Measurements from ENCODE around the gene CHD5.
"Not testable (repeated sequence)": the region's sequence is repeated elsewhere in the genome, so short reads cannot be mapped to it uniquely, and the experiment has no call there.

CHD5 gene

DNA sequence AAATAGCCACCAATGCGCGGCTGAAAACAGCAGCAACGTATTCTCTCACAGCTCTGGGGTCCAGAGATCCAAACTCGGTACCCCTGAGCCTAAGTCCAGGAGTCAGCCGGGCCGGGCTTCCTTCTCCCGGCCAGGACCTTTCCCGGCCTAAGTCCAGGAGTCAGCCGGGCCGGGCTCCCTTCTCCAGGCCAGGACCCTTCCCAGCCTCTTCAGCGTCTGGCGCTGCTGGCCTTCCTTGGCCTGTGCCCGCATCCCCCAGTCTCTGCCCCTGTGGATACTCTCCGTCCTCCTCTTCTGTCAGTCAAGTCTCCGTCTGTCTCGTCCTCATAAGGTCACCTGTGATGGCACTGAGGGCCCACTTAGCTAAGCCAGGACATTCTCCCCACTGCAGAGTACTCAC is 102.2 kb downstream of the CHD5 start:
- TF ChIP-seq, protein P1, sequence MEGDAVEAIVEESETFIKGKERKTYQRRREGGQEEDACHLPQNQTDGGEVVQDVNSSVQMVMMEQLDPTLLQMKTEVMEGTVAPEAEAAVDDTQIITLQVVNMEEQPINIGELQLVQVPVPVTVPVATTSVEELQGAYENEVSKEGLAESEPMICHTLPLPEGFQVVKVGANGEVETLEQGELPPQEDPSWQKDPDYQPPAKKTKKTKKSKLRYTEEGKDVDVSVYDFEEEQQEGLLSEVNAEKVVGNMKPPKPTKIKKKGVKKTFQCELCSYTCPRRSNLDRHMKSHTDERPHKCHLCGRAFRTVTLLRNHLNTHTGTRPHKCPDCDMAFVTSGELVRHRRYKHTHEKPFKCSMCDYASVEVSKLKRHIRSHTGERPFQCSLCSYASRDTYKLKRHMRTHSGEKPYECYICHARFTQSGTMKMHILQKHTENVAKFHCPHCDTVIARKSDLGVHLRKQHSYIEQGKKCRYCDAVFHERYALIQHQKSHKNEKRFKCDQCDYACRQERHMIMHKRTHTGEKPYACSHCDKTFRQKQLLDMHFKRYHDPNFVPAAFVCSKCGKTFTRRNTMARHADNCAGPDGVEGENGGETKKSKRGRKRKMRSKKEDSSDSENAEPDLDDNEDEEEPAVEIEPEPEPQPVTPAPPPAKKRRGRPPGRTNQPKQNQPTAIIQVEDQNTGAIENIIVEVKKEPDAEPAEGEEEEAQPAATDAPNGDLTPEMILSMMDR (IDR thresholded peaks at IDR 0.05; ENCODE audit: borderline replicate concordance, control extremely low read depth, extremely low read depth, insufficient read depth, missing control alignments), result no peak
- in situ Hi-C loops (cut with MboI; ENCODE audit: low sequenced_read_pairs, unreplicated experiment), result no loop called here
- no peak for DNase-seq (ENCODE audit: low spot score)

DNA sequence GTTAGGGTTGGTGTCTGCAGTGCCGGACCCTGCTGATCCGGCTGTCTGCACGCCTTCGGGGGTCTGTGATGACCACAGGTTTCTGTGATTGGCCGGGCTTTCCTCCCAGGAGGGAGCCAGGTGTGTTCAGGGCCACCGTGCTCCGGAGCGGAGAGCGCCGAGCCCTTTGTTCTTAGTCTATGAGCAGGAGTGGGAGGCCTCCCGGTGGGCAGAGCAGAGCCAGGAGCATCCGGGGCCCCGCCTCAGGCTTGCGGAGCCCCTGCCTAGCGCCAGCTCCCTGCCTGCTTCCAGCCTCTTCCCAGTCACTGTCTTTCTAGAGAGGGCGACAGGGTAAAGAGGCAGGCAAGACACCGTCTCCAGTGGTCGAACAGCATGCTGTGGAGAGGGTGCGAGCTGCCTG is 102.6 kb downstream of the CHD5 start:
- TF ChIP-seq, protein P1 (IDR thresholded peaks at IDR 0.05; ENCODE audit: borderline replicate concordance, control extremely low read depth, extremely low read depth, insufficient read depth, missing control alignments), result no peak
- no peak for DNase-seq (ENCODE audit: low spot score)
- in situ Hi-C loops (cut with MboI; ENCODE audit: low sequenced_read_pairs, unreplicated experiment), result no loop called here

DNA sequence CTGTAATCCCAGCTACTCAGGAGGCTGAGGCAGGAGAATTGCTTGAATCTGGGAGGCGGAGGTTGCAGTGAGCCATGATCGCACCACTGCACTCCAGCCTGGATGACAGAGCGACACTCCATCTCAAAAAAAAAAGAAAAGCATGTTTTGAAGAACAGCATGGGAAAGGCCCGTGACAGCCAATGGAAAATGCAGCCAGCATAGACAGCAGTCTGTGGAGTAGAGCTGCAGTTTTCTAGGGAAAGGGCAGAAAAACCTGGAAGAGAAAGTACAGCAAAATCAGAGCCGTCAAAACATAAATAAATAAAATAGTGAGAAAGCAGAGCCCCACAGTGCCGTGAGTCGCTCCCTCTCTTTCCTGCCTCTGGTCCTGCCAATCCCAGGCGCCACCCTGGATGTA is 103.1 kb downstream of the CHD5 start:
- in situ Hi-C loops (cut with MboI; ENCODE audit: low sequenced_read_pairs, unreplicated experiment); DNase-seq (ENCODE audit: low spot score): not testable (repeated sequence)

DNA sequence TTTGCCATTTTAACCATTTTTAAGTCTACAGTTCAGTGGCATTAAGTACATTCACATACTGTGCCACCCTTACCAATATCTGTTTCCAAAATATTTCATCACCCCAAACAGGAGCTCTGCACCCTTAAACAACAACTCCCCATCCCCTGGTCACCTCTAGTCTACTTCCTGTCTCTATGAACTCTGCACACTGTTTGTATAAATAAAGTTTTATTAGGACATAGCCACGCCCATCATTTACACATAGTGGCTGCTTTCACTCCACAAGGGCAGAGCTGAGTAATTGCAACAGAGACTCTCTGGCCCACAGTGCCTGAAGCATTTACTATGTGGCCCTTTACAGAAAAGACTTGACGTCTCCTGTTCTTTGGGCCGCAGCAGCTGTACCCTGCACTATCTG is 104.4 kb downstream of the CHD5 start:
- in situ Hi-C loops (cut with MboI; ENCODE audit: low sequenced_read_pairs, unreplicated experiment), result no loop called here
- no peak for DNase-seq (ENCODE audit: low spot score)
- TF ChIP-seq, protein P1 (IDR thresholded peaks at IDR 0.05; ENCODE audit: borderline replicate concordance, control extremely low read depth, extremely low read depth, insufficient read depth, missing control alignments), result no peak

DNA sequence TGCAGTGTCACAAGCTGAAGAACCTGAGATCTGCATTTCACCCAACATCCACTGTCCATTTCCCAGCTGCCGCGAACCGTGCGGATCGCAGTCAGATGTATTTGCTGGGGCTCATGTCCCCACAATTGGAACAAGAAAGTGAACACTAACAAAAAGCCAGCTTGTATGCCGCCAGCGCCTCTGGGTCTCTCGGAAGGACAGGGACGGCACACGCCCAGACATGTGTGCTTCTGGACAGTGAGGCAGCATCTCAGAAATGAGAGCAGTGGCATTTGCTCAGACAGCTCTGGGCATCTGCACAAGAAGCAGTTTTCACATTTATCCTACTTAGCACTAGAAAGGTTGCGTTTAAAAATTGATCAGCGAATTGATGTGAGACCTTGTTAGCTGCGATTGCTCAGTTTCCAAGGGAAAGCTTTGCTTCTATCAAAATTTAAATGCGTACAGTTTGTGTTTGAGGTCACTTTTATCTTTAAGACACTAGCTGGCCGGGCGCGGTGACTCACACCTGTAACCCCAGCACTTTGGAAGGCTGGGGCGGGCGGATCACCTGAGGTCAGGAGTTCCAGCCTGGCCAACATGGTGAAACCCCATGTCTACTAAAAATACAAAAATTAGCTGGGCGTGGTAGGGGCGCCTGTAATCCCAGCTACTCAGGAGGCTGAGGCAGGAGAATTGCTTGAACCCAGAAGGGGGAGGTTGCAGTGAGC is 105.8 kb downstream of the CHD5 start:
- DNase-seq (ENCODE audit: low spot score), result no peak
- in situ Hi-C loops (cut with MboI; ENCODE audit: low sequenced_read_pairs, unreplicated experiment), result no loop called here
- TF ChIP-seq, protein P1 (IDR thresholded peaks at IDR 0.05; ENCODE audit: borderline replicate concordance, control extremely low read depth, extremely low read depth, insufficient read depth, missing control alignments), result no peak

DNA sequence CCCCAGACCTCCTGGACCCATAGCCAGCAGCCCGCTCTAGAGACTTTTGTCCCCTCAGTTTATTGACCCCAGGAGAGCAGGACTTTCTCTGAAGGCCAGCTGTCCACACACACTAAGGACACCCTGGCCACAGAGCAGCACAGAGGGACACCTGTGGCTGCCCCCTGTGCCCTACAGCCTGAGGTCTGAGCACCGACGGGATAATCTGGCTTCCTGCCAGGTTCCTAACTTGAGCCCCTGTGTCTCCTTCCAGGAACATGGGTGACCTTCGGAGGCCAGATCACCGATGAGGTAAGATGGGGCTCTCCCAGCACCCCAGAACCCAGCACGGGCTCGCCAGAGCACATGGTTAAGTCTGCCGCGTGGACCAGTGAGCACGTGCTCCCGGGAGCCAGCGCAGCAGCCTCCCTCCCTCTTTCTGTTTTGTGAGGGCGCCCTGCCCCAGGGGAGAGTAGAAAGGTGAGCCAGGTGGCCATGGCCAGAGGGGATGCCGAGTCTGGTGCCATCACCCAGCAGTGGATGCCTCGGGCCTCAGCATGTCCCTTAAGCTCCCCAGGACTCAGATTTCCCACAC is 106.6 kb downstream of the CHD5 start:
- in situ Hi-C loops (cut with MboI; ENCODE audit: low sequenced_read_pairs, unreplicated experiment), result no loop called here
- TF ChIP-seq, protein P1 (IDR thresholded peaks at IDR 0.05; ENCODE audit: borderline replicate concordance, control extremely low read depth, extremely low read depth, insufficient read depth, missing control alignments), result no peak
- DNase-seq (ENCODE audit: low spot score), result no peak

DNA sequence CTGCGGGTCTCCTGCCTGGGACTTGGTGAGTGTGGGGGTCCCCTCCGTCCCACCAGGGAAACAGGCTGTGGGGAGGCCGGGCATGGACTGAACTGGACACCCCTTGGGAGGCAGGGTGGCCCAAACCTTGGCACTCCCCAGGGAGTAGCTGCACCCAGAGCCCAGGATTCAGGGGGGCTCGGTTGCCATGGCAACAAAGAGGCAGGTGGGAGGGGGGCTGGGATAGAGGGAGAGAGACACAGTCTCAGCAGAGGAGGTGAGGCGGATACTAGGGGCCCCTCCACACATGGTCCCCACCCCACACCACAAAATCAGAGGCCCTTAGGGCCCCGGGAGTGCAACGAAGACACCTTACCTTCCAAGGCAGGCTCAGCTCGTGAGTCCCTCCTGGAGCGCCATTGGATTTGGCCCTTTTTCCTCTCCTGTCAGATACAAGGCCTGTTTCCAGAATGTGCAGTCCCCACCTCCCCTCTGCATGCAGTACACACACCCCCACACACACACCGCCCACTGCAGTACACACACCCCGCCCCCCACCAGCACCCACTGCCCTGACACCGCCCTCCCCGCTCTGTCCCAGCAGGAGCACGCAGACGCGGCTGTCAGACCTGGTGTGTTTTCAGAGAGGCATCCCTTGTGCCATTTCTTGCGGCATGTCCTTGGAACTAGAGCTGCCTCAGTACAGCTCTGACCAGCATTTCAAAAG is 107.2 kb downstream of the CHD5 start:
- DNase-seq (ENCODE audit: low spot score), result no peak
- TF ChIP-seq, protein P1 (IDR thresholded peaks at IDR 0.05; ENCODE audit: borderline replicate concordance, control extremely low read depth, extremely low read depth, insufficient read depth, missing control alignments), result no peak
- in situ Hi-C loops (cut with MboI; ENCODE audit: low sequenced_read_pairs, unreplicated experiment), result no loop called here
